Measurements from ENCODE around the gene LYZL6. TPM values are rescaled to one million over a fixed set of nuclear protein-coding genes. Genes with fewer than 3 reads are reported as not detected.

LYZL6 gene
- total and polyA plus RNA-seq, 2 of the 8 experiments (the other 6 are each of a cell fraction or from before 2014, with no cell fraction given) = not detected

DNA sequence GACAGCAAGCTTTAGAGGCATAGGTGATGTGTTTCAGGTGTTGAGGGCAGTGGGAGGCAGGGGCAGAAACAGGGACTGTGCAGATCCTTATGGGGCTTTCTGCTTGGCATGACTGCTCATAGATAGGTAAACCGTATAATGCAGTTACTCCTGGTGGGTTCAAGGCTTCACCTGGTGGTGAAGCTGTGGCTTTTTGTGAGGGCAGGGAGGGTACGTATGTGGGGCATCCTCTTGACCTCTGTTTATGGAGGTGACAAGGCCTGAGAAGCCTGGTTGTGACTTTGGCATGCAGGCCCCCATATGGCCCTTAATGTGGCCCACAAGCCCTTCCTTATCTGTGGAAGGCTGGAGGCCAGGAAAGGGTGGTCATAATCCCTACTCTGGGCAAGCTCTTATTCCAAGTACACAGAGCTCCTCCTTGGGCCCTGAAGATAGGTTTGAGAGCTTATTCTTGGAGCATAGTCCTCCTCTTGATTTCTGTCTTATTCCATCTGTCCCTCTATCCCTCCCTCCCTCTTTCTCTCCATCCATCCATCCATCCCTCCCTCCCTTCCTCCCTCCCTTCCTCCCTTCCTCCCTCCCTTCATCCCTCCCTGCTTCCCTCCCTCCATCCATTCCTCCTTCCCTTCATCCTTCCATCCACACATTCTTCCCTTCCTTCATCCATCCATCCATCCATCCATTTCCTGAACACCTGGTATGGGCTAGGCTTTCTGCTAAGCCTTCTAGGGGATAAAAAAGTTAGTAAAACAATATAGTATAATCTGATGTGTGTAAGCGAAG is 39.1 kb upstream of the LYZL6 start:
- 88% methylated on average over 3 of the region's 3 CpGs; no CpG with 5 or more reads in 1 of the 2 experiments for WGBS, 2 experiments (ENCODE audit: extremely low coverage in 1 of 2, insufficient coverage in 1 of 2, insufficient read length in 1 of 2, insufficient replicate concordance in 2 of 2, low coverage in 1 of 2, low lambda C conversion rate in 2 of 2, missing lambda C conversion rate in 1 of 2)
- Histone ChIP-seq H3K4me2 (ENCODE audit: insufficient read depth in 1 of 2, low read depth in 2 of 2, low read length in 2 of 2) (no peak overlapping the region), H3K27ac (ENCODE audit: low read depth, low read length) (no peak overlapping the region), H2BK15ac (ENCODE audit: low read length) (no peak overlapping the region), H2BK12ac (ENCODE audit: low read depth, low read length) (no peak overlapping the region), H4K8ac (ENCODE audit: extremely low read depth, insufficient read depth, low read length) (no peak overlapping the region), H2BK20ac (ENCODE audit: low read length) (no peak overlapping the region), H2BK120ac (replicated peaks; ENCODE audit: low read depth, low read length) (no peak overlapping the region), H3K14ac (ENCODE audit: insufficient read length) (no peak overlapping the region), H3K9me3 (ENCODE audit: insufficient read depth in 2 of 2, low read depth in 1 of 2, low read length in 1 of 2) (no peaks in the 10 kb centered on the region), H3K23ac (ENCODE audit: insufficient read length) (no peak overlapping the region), H3K27me3 (replicated peaks in 1 of 4; ENCODE audit: control insufficient read depth in 3 of 4, extremely low read depth in 1 of 4, insufficient read depth in 3 of 4, low read length in 3 of 4) (no peaks in the 10 kb centered on the region), H2BK5ac (ENCODE audit: low read depth, low read length) (no peak overlapping the region), H3K23me2 (ENCODE audit: low read depth, low read length) (no peaks in the 10 kb centered on the region), H3K4ac (replicated peaks; ENCODE audit: insufficient read length, low read depth, low read length) (no peak overlapping the region), H2AK5ac (ENCODE audit: low read depth, low read length) (no peak overlapping the region), H3K18ac (ENCODE audit: extremely low read depth, low read length) (no peak overlapping the region), H3K36me3 (ENCODE audit: control insufficient read depth in 2 of 4, insufficient read depth in 4 of 4, low read length in 3 of 4) (no peaks in the 10 kb centered on the region), H3K4me3 (ENCODE audit: extremely low read depth in 1 of 4, insufficient read depth in 2 of 4, low read depth in 3 of 4, low read length in 4 of 4) (no peak overlapping the region), H3K9ac (replicated peaks in 1 of 4; ENCODE audit: extremely low read depth in 1 of 4, low read depth in 3 of 4, low read length in 3 of 4) (no peak overlapping the region), H4K91ac (replicated peaks; ENCODE audit: insufficient read length, low read length) (no peak overlapping the region), H4K5ac (ENCODE audit: insufficient read length, low read depth, low read length) (no peak overlapping the region), H3K79me2 (ENCODE audit: control insufficient read depth in 1 of 2, insufficient read depth in 2 of 2, low read length in 2 of 2) (no peaks in the 10 kb centered on the region), H3K79me1 (ENCODE audit: low read depth, low read length) (no peaks in the 10 kb centered on the region), H4K20me1 (replicated peaks in 1 of 2; ENCODE audit: control insufficient read depth in 1 of 2, insufficient read depth in 2 of 2, low read length in 2 of 2) (no peaks in the 10 kb centered on the region), H2AFZ (ENCODE audit: low read length) (no peak overlapping the region), H3K4me1 (replicated peaks in 1 of 4; ENCODE audit: control insufficient read depth in 3 of 4, insufficient read depth in 4 of 4, low read length in 3 of 4) (no peaks in the 10 kb centered on the region), H3K56ac (replicated peaks; ENCODE audit: insufficient read length, low read depth, low read length) (no peak overlapping the region)
- no peak for DNase-seq (ENCODE audit: low read depth in 1 of 2, low spot score in 2 of 2)
- TF ChIP-seq KDM5A (IDR thresholded peaks at IDR 0.05; ENCODE audit: low read length) (no peak), BACH1 (IDR thresholded peaks at IDR 0.05; ENCODE audit: low read length) (no peak), ASH2L (IDR thresholded peaks at IDR 0.05; ENCODE audit: low read length) (no peak), RNF2 (IDR thresholded peaks at IDR 0.05; ENCODE audit: borderline replicate concordance, low read depth, low read length, missing control alignments, poor library complexity, severe bottlenecking) (no peak), SUZ12 (IDR thresholded peaks at IDR 0.05; ENCODE audit: low read length) (no peak)
- TF ChIP-seq, protein P1, sequence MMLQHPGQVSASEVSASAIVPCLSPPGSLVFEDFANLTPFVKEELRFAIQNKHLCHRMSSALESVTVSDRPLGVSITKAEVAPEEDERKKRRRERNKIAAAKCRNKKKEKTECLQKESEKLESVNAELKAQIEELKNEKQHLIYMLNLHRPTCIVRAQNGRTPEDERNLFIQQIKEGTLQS (IDR thresholded peaks at IDR 0.05; ENCODE audit: insufficient read depth, low read depth, low read length) = no peak
- TF ChIP-seq, protein P2, sequence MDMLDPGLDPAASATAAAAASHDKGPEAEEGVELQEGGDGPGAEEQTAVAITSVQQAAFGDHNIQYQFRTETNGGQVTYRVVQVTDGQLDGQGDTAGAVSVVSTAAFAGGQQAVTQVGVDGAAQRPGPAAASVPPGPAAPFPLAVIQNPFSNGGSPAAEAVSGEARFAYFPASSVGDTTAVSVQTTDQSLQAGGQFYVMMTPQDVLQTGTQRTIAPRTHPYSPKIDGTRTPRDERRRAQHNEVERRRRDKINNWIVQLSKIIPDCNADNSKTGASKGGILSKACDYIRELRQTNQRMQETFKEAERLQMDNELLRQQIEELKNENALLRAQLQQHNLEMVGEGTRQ (IDR thresholded peaks at IDR 0.05; ENCODE audit: low read length) = no peak
- ChIA-PET POLR2A (ENCODE audit: partially characterized antibody) (interaction anchor here (0.6 kb wide), 1 partner anchor 1764 kb away, joined by 4 read pairs; no protein-coding TSS in a partner anchor), CTCF (ENCODE audit: partially characterized antibody) (interaction anchor here (0.7 to 2.4 kb wide), 9 partner anchors 12 to 172 kb away, joined by 3 to 13 read pairs (median 4); no protein-coding TSS in a partner anchor)
- FAIRE-seq = no peak
